Transverse colon (tissue), 4 donors: Measurements from ENCODE around the gene CITED1. TPM values are rescaled to one million over a fixed set of nuclear protein-coding genes. Genes with fewer than 3 reads are reported as not detected.

Experiments used
- DNase-seq: peaks from one replicate; pipeline ENCODE4 v3.0.0-alpha.2; 2019
- H3K27ac ChIP-seq, 4 donors: fragments of 200-600 bp; sonication (generic); 2 replicates each; pipeline ENCODE4 v1.5.1; 2016 to 2018; ENCODE audit warnings: inconsistent platforms in 4 of 4
- H3K27me3 ChIP-seq: fragments of 200-600 bp; sonication (generic); 2 replicates; pipeline ENCODE4 v1.5.1; 2017; ENCODE audit warnings: inconsistent platforms
- H3K36me3 ChIP-seq, 4 donors: fragments of 200-600 bp; sonication (generic); 2 replicates each; pipeline ENCODE4 v1.5.1; 2017 to 2019; ENCODE audit warnings: inconsistent platforms in 4 of 4
- H3K4me1 ChIP-seq, 4 donors: fragments of 200-600 bp; sonication (generic); 2 replicates each; pipeline ENCODE4 v1.5.1; 2017 to 2020; ENCODE audit warnings: inconsistent platforms in 4 of 4
- H3K4me3 ChIP-seq, 4 donors: fragments of 200-600 bp; sonication (generic); 1 replicate in 1 of 4; 2 replicates in 3 of 4; pipeline versions ENCODE4 v1.5.1 to v1.6.1; 2017 to 2019; ENCODE audit warnings: inconsistent platforms in 4 of 4
- H3K9me3 ChIP-seq, 2 donors: fragments of 200-600 bp; sonication (generic); 2 replicates each; pipeline ENCODE4 v1.5.1; 2017 to 2019; ENCODE audit warnings: inconsistent platforms in 2 of 2
- CTCF ChIP-seq, 5 experiments: fragments of 200-600 bp in 3 of 5; fragments of 450-650 bp in 2 of 5; sonication (generic) in 3 of 5; IDR thresholded peaks; 1 replicate in 2 of 5; 2 replicates in 3 of 5; pipeline ENCODE4 v1.5.1; 2016 to 2017; ENCODE audit warnings: antibody characterized with exemption in 5 of 5, inconsistent platforms in 3 of 5, mild to moderate bottlenecking in 2 of 5, moderate library complexity in 1 of 5
- EP300 ChIP-seq: sonication (generic); formaldehyde crosslinking; IDR thresholded peaks from one replicate; pipeline ENCODE4 v1.6.1; 2017; ENCODE audit warnings: antibody characterized with exemption, low read depth
- POLR2A ChIP-seq: fragments of 450-650 bp; IDR thresholded peaks from one replicate; pipeline ENCODE4 v1.6.1; 2016; ENCODE audit warnings: antibody characterized with exemption, mild to moderate bottlenecking, moderate library complexity
- POLR2AphosphoS5 ChIP-seq, 3 donors: sonication (generic); formaldehyde crosslinking; IDR thresholded peaks; one replicate each; pipeline ENCODE4 v1.6.1; 2016; ENCODE audit warnings: antibody characterized with exemption in 3 of 3
- WGBS, 2 donors: methylation state at CpG; one replicate each; pipeline ENCODE4 v1.1.5; 2018; ENCODE audit warnings: low coverage in 1 of 2; 5-methylcytosine and 5-hydroxymethylcytosine counted together
- in situ Hi-C, 4 donors: fragments of 200-750 bp; cut with MboI; loops; one replicate each; pipeline versions ENCODE4 v1.15.0 to v1.15.1; 2017; ENCODE audit warnings: low sequenced_read_pairs in 3 of 4, low pct_ligation_motif_present in 1 of 4, low pct_unique_long_range_greater_than_20kb in 1 of 4
- intact Hi-C: fragments of 100-400 bp; cut with DNase I; formaldehyde crosslinking; loops from one replicate; pipeline ENCODE4 v1.15.1; 2023; ENCODE audit warnings: low total_unique reads
- total RNA-seq, 4 donors: library from RNA; depleted of rRNA; stranded (reverse); fragments of >200 nt; gene quantifications; one replicate each; pipeline ENCODE4 v1.1.0, GENCODE V29; 2016

The CITED1 gene
- total RNA-seq, 4 donors from 2014 or later: 0.82 to 24.3 TPM; not detected in 2

DNA sequence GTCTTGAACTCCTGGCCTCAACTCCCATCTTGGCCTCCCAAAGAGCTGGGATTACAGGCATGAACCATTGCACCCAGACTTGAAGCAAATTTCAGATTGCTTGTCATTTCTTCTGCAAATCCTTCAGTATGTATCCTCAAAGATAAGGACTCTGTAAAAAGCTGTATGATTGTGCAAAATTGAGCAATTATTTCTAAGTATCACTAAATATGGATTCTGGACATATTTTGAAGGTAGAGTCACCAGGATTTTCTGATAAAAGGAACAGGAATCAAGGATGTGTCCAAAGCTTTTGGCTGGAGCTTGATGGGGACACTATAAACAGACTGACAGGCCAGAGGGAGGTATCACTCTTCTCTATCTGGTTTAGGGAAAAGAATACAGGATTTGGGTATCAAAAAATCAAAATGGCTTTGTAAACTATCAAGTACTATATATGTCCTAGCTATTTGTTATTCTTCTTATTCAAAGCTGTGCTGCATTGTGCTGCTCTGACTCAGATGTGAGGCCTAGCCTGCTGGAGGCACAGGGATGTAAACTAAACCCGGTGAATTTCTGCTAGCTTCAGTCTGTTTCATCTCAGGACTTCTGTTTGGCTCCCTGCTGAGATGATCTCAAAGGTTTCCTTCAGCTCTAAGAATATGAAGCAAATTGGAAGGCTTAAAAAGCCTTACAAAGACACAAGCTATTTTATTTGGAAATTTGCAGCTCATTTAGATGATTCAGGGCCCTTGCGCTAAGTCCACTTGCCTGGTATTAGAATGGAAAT, 36.9 kb downstream of the CITED1 start:
- H3K9me3 ChIP-seq: no peaks in the 10 kb centered on the region
- no peak for DNase-seq
- in situ Hi-C loops (no loop called here), intact Hi-C loops (no loop called here)
- no peak overlapping the region for H3K27ac ChIP-seq
- no peaks in the 10 kb centered on the region for H3K4me1 ChIP-seq
- H3K4me3 ChIP-seq: no peak overlapping the region
- H3K27me3 ChIP-seq: no peaks in the 10 kb centered on the region
- peaks cover 0 to 6% (median 0%) of the 10 kb centered on the region in 4 donors for H3K36me3 ChIP-seq
- whole genome bisulfite sequencing, 2 donors: 87% methylated on average over 2 of the region's 2 CpGs; no CpG with 5 or more reads in 1 of the 2 donors
- TF ChIP-seq CTCF (IDR thresholded peaks at IDR 0.05): no peak
- no peak for TF ChIP-seq EP300
- no peak for TF ChIP-seq POLR2AphosphoS5 (IDR thresholded peaks at IDR 0.05)

DNA sequence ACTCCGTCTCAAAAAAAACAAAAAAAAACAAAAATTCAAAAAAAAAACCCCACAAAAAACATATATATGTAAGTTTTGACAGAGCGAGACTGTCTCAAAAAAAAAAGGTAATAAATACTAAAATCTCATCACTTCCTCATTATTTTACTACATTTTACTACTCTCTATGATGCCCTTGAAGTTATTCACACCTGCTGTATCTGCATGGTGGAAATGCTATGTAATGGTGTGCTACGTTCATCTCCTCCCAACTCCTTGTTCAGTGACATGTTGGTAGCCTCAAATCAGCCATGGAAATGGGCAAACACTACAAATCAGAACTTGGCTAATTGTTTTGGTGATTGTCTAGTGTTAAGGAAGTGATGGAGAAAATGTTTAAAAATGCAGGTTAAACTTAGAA, 40.5 kb downstream of the CITED1 start:
- intact Hi-C loops: no loop called here
- in situ Hi-C loops: no loop called here

DNA sequence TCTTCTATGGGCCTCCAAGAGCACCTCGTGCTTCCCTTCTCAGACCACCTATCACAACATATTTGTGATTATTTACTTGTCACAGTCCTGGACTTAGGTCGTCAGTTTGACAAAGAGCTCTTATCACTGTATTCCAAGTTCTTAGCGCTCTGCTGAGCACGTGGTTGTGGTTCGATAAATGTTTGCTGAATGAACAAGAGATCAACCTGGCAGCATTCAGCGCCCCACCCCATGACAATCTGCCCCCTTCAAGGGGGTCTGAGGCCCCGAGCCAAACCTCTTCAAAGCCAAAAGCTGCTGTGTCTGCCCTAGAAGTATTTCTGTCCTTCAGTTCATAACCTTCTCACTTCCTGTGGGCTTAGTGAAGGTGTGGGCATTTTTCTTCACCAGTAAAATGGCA, 43.6 kb downstream of the CITED1 start:
- in situ Hi-C loops: no loop called here

More for the DNA sequence above, 40.5 kb downstream of the CITED1 start:
- TF ChIP-seq EP300 (no peak), POLR2A (no peak)
- H3K36me3 ChIP-seq: peaks cover 0 to 5% (median 0%) of the 10 kb centered on the region in 4 donors
- H3K27me3 ChIP-seq: no peaks in the 10 kb centered on the region
- H3K9me3 ChIP-seq: no peaks in the 10 kb centered on the region
- no peaks in the 10 kb centered on the region for H3K4me1 ChIP-seq
- H3K4me3 ChIP-seq: no peak overlapping the region
- 51 to 81% methylated on average over 2 to 3 of the region's 3 CpGs for WGBS, 2 donors
- no peak overlapping the region for H3K27ac ChIP-seq
- no peak for DNase-seq

DNA sequence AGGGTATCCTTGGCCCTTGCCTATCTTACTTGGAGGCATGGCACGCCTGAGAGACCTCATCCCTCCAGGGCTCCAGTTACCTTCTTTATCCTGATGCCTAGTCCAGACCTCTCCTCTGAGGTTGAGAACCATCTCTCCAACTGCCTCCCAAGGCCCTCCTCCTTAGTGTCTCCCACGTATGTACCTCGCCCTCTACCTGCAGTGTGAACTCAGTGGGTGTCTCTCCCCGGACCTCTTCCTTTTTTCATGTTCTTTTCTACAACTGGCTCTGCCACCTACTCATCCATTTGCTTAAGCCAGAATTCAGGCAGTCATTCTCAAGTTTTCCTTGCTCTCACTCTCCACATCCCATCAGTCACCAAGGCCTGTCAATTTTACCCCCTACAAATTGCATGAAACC, 45.3 kb downstream of the CITED1 start:
- intact Hi-C loops: no loop called here
- Histone ChIP-seq H3K9me3 (no peaks in the 10 kb centered on the region), H3K4me1 (no peaks in the 10 kb centered on the region), H3K27me3 (no peaks in the 10 kb centered on the region), H3K36me3 (no peaks in the 10 kb centered on the region), H3K27ac (no peak overlapping the region), H3K4me3 (no peak overlapping the region)
- TF ChIP-seq POLR2AphosphoS5 (IDR thresholded peaks at IDR 0.05) (no peak), POLR2A (no peak), EP300 (no peak), CTCF (IDR thresholded peaks at IDR 0.05) (no peak)
- DNase-seq: no peak
- in situ Hi-C loops: no loop called here
- WGBS, 2 donors: 87% methylated on average over 4 of the region's 4 CpGs; no CpG with 5 or more reads in 1 of the 2 donors

More for the DNA sequence above, 43.6 kb downstream of the CITED1 start:
- H3K36me3 ChIP-seq: no peaks in the 10 kb centered on the region
- H3K4me1 ChIP-seq: no peaks in the 10 kb centered on the region
- intact Hi-C loops: no loop called here
- H3K27ac ChIP-seq: no peak overlapping the region
- TF ChIP-seq POLR2A: no peak
- TF ChIP-seq CTCF (IDR thresholded peaks at IDR 0.05): no peak
- TF ChIP-seq EP300: no peak
- TF ChIP-seq POLR2AphosphoS5 (IDR thresholded peaks at IDR 0.05): no peak
- no peak overlapping the region for H3K4me3 ChIP-seq
- 63% methylated on average over 7 of the region's 7 CpGs; no CpG with 5 or more reads in 1 of the 2 donors for WGBS, 2 donors
- no peaks in the 10 kb centered on the region for H3K9me3 ChIP-seq
- H3K27me3 ChIP-seq: no peaks in the 10 kb centered on the region
- DNase-seq: no peak
